ENCODE data around the gene ADIG.
"Not testable (repeated sequence)": the region's sequence is repeated elsewhere in the genome, so short reads cannot be mapped to it uniquely, and the experiment has no call there.

Gene ADIG

GRCh38 chr20:38579219-38579910 lies 1.6 kb upstream of the ADIG start:
- no peak for DNase-seq

- DNase-seq, result no peak
Measured at GRCh38 chr20:38579921-38580320, 1.1 kb upstream of the ADIG start.

- no peak for DNase-seq
Measured at GRCh38 chr20:38581830-38582358, 897 bp downstream of the ADIG start.

- no peak for DNase-seq
Measured at GRCh38 chr20:38583306-38583705, 2.3 kb downstream of the ADIG start.

- no peak for DNase-seq
Measured at GRCh38 chr20:38584099-38584763, 3.2 kb downstream of the ADIG start.

GRCh38 chr20:38585404-38586180 lies 4.6 kb downstream of the ADIG start:
- DNase-seq, result no peak

- DNase-seq, result no peak
Measured at GRCh38 chr20:38586181-38586525, 5.2 kb downstream of the ADIG start.

- no peak for DNase-seq
Measured at GRCh38 chr20:38588303-38588702, 7.3 kb downstream of the ADIG start.

GRCh38 chr20:38589351-38589750 lies 8.4 kb downstream of the ADIG start:
- no peak for DNase-seq

GRCh38 chr20:38589967-38590675 lies 9.1 kb downstream of the ADIG start:
- no peak for DNase-seq

GRCh38 chr20:38590676-38591473 lies 9.9 kb downstream of the ADIG start:
- DNase-seq, result no peak

GRCh38 chr20:38591474-38592410 lies 10.7 kb downstream of the ADIG start:
- DNase-seq, result no peak

GRCh38 chr20:38592411-38592790 lies 11.4 kb downstream of the ADIG start:
- DNase-seq, result not testable (repeated sequence)

GRCh38 chr20:38594281-38594680 lies 13.3 kb downstream of the ADIG start:
- not testable (repeated sequence) for DNase-seq

- not testable (repeated sequence) for DNase-seq
Measured at GRCh38 chr20:38595886-38596285, 14.9 kb downstream of the ADIG start.

- DNase-seq, result no peak
Measured at GRCh38 chr20:38599410-38599882, 18.4 kb downstream of the ADIG start.

- DNase-seq, result no peak
Measured at GRCh38 chr20:38600057-38600456, 19.1 kb downstream of the ADIG start.

- DNase-seq, result no peak
Measured at GRCh38 chr20:38601216-38602184, 20.5 kb downstream of the ADIG start, which contains the start of gene ARHGAP40. Gene ARHGAP40 (plus strand): TSS chr20:38601809.

GRCh38 chr20:38602185-38602581 lies 21.2 kb downstream of the ADIG start:
- no peak for DNase-seq

- DNase-seq, result no peak
Measured at GRCh38 chr20:38603286-38603685, 22.3 kb downstream of the ADIG start.

All from SIG-M5 (cell line).